ACC112 (cell line): ENCODE data around the gene DVL2.

Experiments used
- H2AFZ ChIP-seq: fragments of 200-600 bp; sonication (generic); one replicate; pipeline ENCODE4 v1.6.0; 2017; ENCODE audit warnings: antibody characterized with exemption, low read length; ENCODE audit not compliant: unreplicated experiment
- H3K27ac ChIP-seq: fragments of 200-600 bp; sonication (generic); 2 replicates; pipeline ENCODE4 v1.5.1; 2014; ENCODE audit warnings: low read depth, mild to moderate bottlenecking, antibody characterized with exemption, low read length, moderate library complexity
- H3K27me3 ChIP-seq: fragments of 200-600 bp; sonication (generic); 2 replicates; pipeline ENCODE4 v1.6.1; 2014; ENCODE audit warnings: mild to moderate bottlenecking, antibody characterized with exemption, low read length, moderate library complexity, mixed read lengths; ENCODE audit not compliant: insufficient read depth
- H3K36me3 ChIP-seq: fragments of 200-600 bp; sonication (generic); 2 replicates; pipeline ENCODE4 v1.6.1; 2016; ENCODE audit warnings: mild to moderate bottlenecking, antibody characterized with exemption, low read length, moderate library complexity, mixed read lengths; ENCODE audit not compliant: insufficient read depth
- H3K4me1 ChIP-seq: fragments of 200-600 bp; sonication (generic); one replicate; pipeline ENCODE4 v1.6.1; 2016; ENCODE audit warnings: low read length, mixed read lengths; ENCODE audit not compliant: insufficient read depth, unreplicated experiment, control insufficient read depth
- H3K4me3 ChIP-seq: fragments of 200-600 bp; sonication (generic); 2 replicates; pipeline ENCODE4 v1.5.1; 2014; ENCODE audit warnings: mild to moderate bottlenecking, low read depth, low read length
- H3K79me2 ChIP-seq: fragments of 200-600 bp; sonication (generic); one replicate; pipeline ENCODE4 v1.6.0; 2016; ENCODE audit warnings: low read length; ENCODE audit not compliant: control insufficient read depth, unreplicated experiment, insufficient read depth

Gene DVL2

GRCh38 chr17:7217113-7217987 is 17.0 kb downstream of the DVL2 start:
- Histone ChIP-seq H2AFZ (peak overlapping the region; percentile 80), H3K27ac (peak overlapping the region; percentile 16), H3K4me3 (peak overlapping the region; percentile 91), H3K79me2 (peaks cover 46% of the 10 kb centered on the region), H3K36me3 (no peaks in the 10 kb centered on the region), H3K4me1 (peaks cover 54% of the 10 kb centered on the region), H3K27me3 (no peaks in the 10 kb centered on the region)

- peak overlapping the region; percentile 11; the same call in 1 of the 2 replicates for H3K27ac ChIP-seq
Measured at GRCh38 chr17:7216242-7217112, 17.8 kb downstream of the DVL2 start.

GRCh38 chr17:7215652-7216180 is 18.6 kb downstream of the DVL2 start:
- peaks cover 44% of the 10 kb centered on the region for H3K4me1 ChIP-seq
- peak overlapping the region; percentile 91 for H3K4me3 ChIP-seq
- no peak overlapping the region for H2AFZ ChIP-seq
- H3K79me2 ChIP-seq = peaks cover 50% of the 10 kb centered on the region
- H3K27me3 ChIP-seq = no peaks in the 10 kb centered on the region
- H3K27ac ChIP-seq = peak overlapping the region; percentile 87
- H3K36me3 ChIP-seq = no peaks in the 10 kb centered on the region

More at GRCh38 chr17:7216242-7217112, 17.8 kb downstream of the DVL2 start:
- H3K4me1 ChIP-seq = peaks cover 52% of the 10 kb centered on the region
- H3K4me3 ChIP-seq = peak overlapping the region; percentile 91
- no peaks in the 10 kb centered on the region for H3K27me3 ChIP-seq
- no peak overlapping the region for H2AFZ ChIP-seq
- peaks cover 48% of the 10 kb centered on the region for H3K79me2 ChIP-seq
- no peaks in the 10 kb centered on the region for H3K36me3 ChIP-seq

GRCh38 chr17:7215136-7215638 is 19.1 kb downstream of the DVL2 start:
- Histone ChIP-seq H3K79me2 (peaks cover 50% of the 10 kb centered on the region), H3K27me3 (no peaks in the 10 kb centered on the region), H3K27ac (peak overlapping the region; percentile 87), H3K4me3 (peak overlapping the region; percentile 73), H3K36me3 (no peaks in the 10 kb centered on the region), H3K4me1 (peaks cover 40% of the 10 kb centered on the region), H2AFZ (no peak overlapping the region)

DNA sequence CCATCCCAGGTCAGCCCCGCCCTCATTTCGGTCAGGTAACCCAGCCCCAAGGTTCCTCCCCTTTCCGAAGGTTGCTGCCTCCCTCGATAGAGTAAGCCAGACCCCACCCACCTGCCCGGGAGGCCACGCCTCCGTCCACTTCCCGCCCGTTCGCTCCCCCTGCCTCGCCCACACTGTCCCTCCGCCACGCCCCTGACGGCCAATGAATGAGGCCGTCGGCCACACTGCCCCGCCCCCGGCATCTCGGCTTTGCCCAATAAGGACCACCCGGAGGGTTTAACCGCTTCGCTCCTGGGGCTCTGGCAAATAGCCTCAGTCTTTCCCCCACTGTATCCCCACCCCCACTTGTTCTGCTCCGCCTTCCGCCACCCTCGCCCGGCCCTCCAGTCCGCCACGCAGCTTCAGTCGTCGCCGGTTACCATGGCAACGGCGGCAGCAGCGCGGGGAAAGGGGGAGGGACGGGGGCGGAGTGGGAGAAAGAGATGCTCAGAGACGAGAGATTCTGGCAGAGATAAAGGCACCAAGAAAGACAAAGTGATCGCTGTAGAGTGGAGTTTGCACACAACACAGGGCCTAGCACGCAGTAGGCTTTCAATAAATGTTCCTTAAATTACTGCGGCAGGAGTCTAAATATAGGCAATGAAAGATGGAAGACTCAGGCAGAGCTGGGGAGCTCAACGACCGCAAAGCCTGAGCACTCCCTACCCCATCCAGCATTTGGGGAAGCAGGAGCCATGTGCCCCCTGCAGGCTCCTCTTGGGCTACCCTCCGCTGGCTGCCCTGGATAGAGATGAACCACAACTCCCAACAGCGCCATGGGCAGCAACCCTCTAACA is 19.8 kb downstream of the DVL2 start:
- Histone ChIP-seq H3K4me3 (peak overlapping the region; percentile 73), H2AFZ (no peak overlapping the region), H3K4me1 (peaks cover 40% of the 10 kb centered on the region), H3K36me3 (no peaks in the 10 kb centered on the region), H3K79me2 (peaks cover 54% of the 10 kb centered on the region), H3K27ac (peak overlapping the region; percentile 87), H3K27me3 (no peaks in the 10 kb centered on the region)

- Histone ChIP-seq H3K4me3 (peak overlapping the region; percentile 73), H3K4me1 (peaks cover 34% of the 10 kb centered on the region), H3K36me3 (no peaks in the 10 kb centered on the region), H3K27me3 (no peaks in the 10 kb centered on the region), H2AFZ (no peak overlapping the region), H3K27ac (peak overlapping the region; percentile 87), H3K79me2 (peaks cover 58% of the 10 kb centered on the region)
Measured at GRCh38 chr17:7213895-7214299, 20.4 kb downstream of the DVL2 start.

DNA sequence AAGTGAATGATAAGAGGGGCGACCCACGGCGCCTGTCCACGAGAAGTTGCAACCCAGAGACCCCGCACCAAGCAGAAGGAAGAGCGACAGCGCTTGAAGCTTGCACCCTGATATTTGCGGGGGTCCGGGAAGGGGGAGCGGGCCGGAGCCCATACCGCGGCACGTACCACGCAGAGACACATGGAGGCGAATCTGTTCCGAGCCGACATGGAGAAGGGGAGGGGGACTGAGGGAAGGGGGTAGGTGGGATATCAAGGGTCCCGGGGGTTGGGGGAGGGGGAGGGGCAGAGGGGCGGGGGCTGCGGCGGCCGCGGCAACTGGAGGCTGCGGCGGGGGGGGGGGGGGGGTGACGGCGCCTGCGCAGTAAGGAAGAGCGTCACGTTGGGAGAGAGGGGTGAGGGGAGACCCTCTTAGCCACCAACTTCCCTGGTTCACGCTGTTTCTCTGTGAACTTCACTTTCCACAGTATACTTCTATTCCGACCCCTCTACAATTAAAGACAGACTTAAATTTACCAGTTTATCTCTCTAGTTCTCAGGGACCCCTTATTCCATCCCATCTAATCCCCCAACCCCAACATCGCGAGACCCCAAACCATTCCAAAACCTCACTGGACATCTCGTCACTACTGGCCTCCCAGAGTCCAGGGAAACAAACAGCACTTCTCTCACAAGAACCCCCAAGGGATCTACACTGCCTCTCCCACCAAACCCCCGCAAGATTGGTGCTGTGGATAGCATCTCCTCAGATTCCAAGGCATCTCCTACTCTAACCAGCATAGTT is 22.6 kb downstream of the DVL2 start:
- H2AFZ ChIP-seq = no peak overlapping the region
- no peaks in the 10 kb centered on the region for H3K36me3 ChIP-seq
- H3K4me1 ChIP-seq = peaks cover 32% of the 10 kb centered on the region
- no peaks in the 10 kb centered on the region for H3K27me3 ChIP-seq
- no peak overlapping the region for H3K27ac ChIP-seq
- H3K79me2 ChIP-seq = peaks cover 63% of the 10 kb centered on the region
- no peak overlapping the region for H3K4me3 ChIP-seq

DNA sequence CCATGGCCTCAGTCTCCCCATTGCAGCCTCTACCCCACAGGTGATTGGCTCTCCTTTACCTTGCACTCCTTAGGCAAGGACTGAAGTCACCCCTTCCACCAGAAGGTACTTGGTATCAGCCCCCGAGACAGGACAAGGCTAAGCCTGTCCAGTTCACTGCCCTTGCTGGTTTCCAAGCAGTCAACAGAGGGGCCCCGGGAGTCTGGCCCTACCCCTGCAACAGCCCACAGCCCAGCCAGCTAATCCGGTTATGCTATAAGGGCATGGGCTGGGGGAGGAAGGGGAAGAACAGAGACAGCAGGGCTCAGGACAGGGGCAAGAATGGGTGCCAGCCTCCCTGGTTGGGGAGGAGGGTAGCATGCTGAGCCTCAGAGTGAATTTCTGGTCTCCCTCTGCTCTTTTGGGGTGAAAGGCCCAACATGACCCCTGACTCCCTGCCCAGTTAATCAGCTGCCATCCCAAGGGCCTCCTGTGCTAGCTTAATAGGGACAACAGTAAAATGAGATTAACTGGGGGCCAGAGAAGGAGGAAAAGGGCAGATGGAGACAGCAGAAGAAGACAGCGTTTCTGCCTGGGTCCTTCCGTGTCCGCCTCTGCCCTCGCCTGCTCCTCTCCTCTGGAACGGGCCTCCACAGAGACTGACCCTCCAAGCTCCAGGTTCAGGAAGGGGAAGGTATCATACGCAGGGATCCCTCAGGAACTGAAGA is 25.4 kb downstream of the DVL2 start:
- Histone ChIP-seq H3K4me1 (peaks cover 29% of the 10 kb centered on the region), H3K27ac (no peak overlapping the region), H3K79me2 (peaks cover 57% of the 10 kb centered on the region), H3K27me3 (no peaks in the 10 kb centered on the region), H3K36me3 (no peaks in the 10 kb centered on the region), H3K4me3 (no peak overlapping the region), H2AFZ (no peak overlapping the region)

DNA sequence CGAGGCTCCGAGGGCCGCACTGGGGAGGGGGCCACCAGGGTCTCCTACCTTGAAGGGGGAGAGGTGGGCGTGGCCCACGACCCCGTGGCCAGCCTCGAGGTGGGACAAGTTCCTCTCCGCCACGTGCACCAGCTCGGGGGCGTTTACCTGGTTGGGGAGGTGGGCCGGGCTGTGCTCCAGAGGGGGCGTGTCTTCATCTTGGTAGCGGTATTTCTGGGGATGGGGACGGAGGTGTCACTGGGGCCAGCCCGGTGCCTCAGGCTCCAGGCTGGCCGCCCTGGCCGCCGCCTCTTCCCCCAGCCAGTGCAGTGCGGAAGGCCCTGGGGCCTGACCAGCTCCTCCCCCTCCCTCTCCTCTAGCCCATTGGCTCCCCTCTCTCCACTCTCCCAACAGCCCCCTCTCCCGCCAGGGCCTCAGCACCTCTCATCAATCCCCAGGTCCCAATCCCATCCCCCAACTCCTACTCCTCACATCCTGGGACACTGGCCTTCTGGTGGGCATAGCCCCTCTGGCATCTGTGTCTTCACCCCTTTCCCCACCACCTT is 26.2 kb downstream of the DVL2 start:
- Histone ChIP-seq H3K27me3 (no peaks in the 10 kb centered on the region), H3K27ac (no peak overlapping the region), H3K79me2 (peaks cover 52% of the 10 kb centered on the region), H3K4me3 (no peak overlapping the region), H3K36me3 (no peaks in the 10 kb centered on the region; the same call in 1 of the 2 replicates), H3K4me1 (peaks cover 23% of the 10 kb centered on the region), H2AFZ (no peak overlapping the region)
